CD14-positive monocyte (primary cell): ENCODE measurements around the gene NPEPL1. TPM values are rescaled to one million over a fixed set of nuclear protein-coding genes. Genes with fewer than 3 reads are reported as not detected.

ENCODE experiments used
- DNase-seq, 3 donors: peaks; one replicate each; pipeline ENCODE4 v3.0.0-alpha.2; 2011 to 2022
- H2AFZ ChIP-seq: 2 replicates; pipeline ENCODE4 v1.6.0; 2012; ENCODE audit warnings: mild to moderate bottlenecking, low read depth, low read length, inconsistent platforms; ENCODE audit not compliant: insufficient read depth, poor library complexity, severe bottlenecking
- H3K27ac ChIP-seq, 2 donors: 1 replicate in 1 of 2; 2 replicates in 1 of 2; pipeline ENCODE4 v1.5.1; 2012 to 2013; ENCODE audit warnings: low read length in 2 of 2, control low read depth in 1 of 2, inconsistent platforms in 1 of 2, low read depth in 1 of 2, mild to moderate bottlenecking in 1 of 2
- H3K27me3 ChIP-seq, 2 donors: one replicate each; pipeline versions ENCODE4 v1.6.0 to v1.6.1; 2011 to 2013; ENCODE audit warnings: low read length in 2 of 2; ENCODE audit not compliant: control insufficient read depth in 2 of 2, insufficient read depth in 2 of 2
- H3K36me3 ChIP-seq, 2 donors: replicated peaks in 1 of 2; 1 replicate in 1 of 2; 2 replicates in 1 of 2; pipeline versions ENCODE4 v1.5.1 to v1.6.1; 2012 to 2013; ENCODE audit warnings: low read length in 2 of 2, control low read depth in 1 of 2, inconsistent platforms in 1 of 2, mild to moderate bottlenecking in 1 of 2; ENCODE audit not compliant: insufficient read depth in 2 of 2, control insufficient read depth in 1 of 2
- H3K4me1 ChIP-seq, 2 donors: 1 replicate in 1 of 2; 2 replicates in 1 of 2; pipeline versions ENCODE4 v1.5.1 to v1.6.1; 2012 to 2013; ENCODE audit warnings: low read length in 2 of 2, control low read depth in 1 of 2, inconsistent platforms in 1 of 2, mild to moderate bottlenecking in 1 of 2, moderate library complexity in 1 of 2; ENCODE audit not compliant: insufficient read depth in 2 of 2, control insufficient read depth in 1 of 2
- H3K4me2 ChIP-seq: replicated peaks from 2 replicates; pipeline ENCODE3; 2012; ENCODE audit warnings: low read length, moderate library complexity, mild to moderate bottlenecking; ENCODE audit not compliant: poor library complexity, severe bottlenecking; ENCODE audit errors: extremely low read depth
- H3K4me3 ChIP-seq, 3 experiments: fragments of 200-600 bp in 1 of 3; sonication (generic) in 1 of 3; replicated peaks in 1 of 3; 1 replicate in 2 of 3; 2 replicates in 1 of 3; pipeline ENCODE4 v1.5.1; 2011 to 2013; ENCODE audit warnings: low read length in 3 of 3, mild to moderate bottlenecking in 3 of 3, control low read depth in 2 of 3, low read depth in 2 of 3, inconsistent platforms in 1 of 3, moderate library complexity in 1 of 3
- H3K79me2 ChIP-seq: 2 replicates; pipeline ENCODE4 v1.6.0; 2012; ENCODE audit warnings: mild to moderate bottlenecking, control low read depth, inconsistent platforms, low read length, moderate library complexity; ENCODE audit not compliant: insufficient read depth
- H3K9ac ChIP-seq: 2 replicates; pipeline ENCODE4 v1.6.0; 2017; ENCODE audit warnings: low read length, mild to moderate bottlenecking; ENCODE audit not compliant: insufficient read depth, poor library complexity, severe bottlenecking
- H3K9me3 ChIP-seq, 2 donors: replicated peaks in 1 of 2; 1 replicate in 1 of 2; 2 replicates in 1 of 2; pipeline versions ENCODE4 v1.5.1 to v1.6.1; 2012 to 2013; ENCODE audit warnings: low read length in 2 of 2, control low read depth in 1 of 2; ENCODE audit not compliant: control insufficient read depth in 1 of 2, insufficient read depth in 1 of 2
- H4K20me1 ChIP-seq: 2 replicates; pipeline ENCODE4 v1.6.0; 2012; ENCODE audit warnings: mild to moderate bottlenecking, low read length, control low read depth, moderate library complexity; ENCODE audit not compliant: insufficient read depth
- H3K27ac Mint-ChIP-seq, 7 donors: one replicate each; pipeline ENCODE4 v1.8.0; 2020; ENCODE audit warnings: mild to moderate bottlenecking in 7 of 7, mixed read lengths in 7 of 7, moderate library complexity in 6 of 7, inconsistent platforms in 2 of 7
- H3K27me3 Mint-ChIP-seq, 3 donors: one replicate each; pipeline ENCODE4 v1.8.0; 2021 to 2022; ENCODE audit warnings: low read depth in 3 of 3, mild to moderate bottlenecking in 3 of 3, mixed read lengths in 3 of 3, moderate library complexity in 3 of 3, inconsistent platforms in 1 of 3
- H3K36me3 Mint-ChIP-seq, 2 donors: one replicate each; pipeline ENCODE4 v1.8.0; 2020; ENCODE audit warnings: mixed read lengths in 2 of 2, inconsistent platforms in 1 of 2, mild to moderate bottlenecking in 1 of 2
- H3K4me1 Mint-ChIP-seq: one replicate; pipeline ENCODE4 v1.8.0; 2020; ENCODE audit warnings: mild to moderate bottlenecking, mixed read lengths
- H3K4me3 Mint-ChIP-seq, 2 donors: one replicate each; pipeline ENCODE4 v1.8.0; 2020; ENCODE audit warnings: mild to moderate bottlenecking in 2 of 2, mixed read lengths in 2 of 2, moderate library complexity in 1 of 2
- H3K9me3 Mint-ChIP-seq, 7 donors: one replicate each; pipeline ENCODE4 v1.8.0; 2020 to 2022; ENCODE audit warnings: mixed read lengths in 7 of 7, mild to moderate bottlenecking in 6 of 7, moderate library complexity in 6 of 7, inconsistent platforms in 2 of 7
- WGBS: methylation state at CpG from one replicate; pipeline ENCODE4 v1.1.5; 2013; ENCODE audit warnings: missing lambda C conversion rate; ENCODE audit not compliant: insufficient coverage; 5-methylcytosine and 5-hydroxymethylcytosine counted together
- intact Hi-C, 2 donors: fragments of 100-400 bp; cut with micrococcal nuclease; formaldehyde crosslinking; loops; one replicate each; pipeline versions ENCODE4 v1.15.0 to v1.15.1; 2023
- polyA plus RNA-seq, 3 donors: library from polyadenylated mRNA; depleted of rRNA in 1 of 3; unstranded in 2 of 3; stranded (reverse) in 1 of 3; fragments of 300-500 nt in 2 of 3; fragments of >200 nt in 1 of 3; fragmentation: Illumina TruSeq in 2 of 3; gene quantifications; 1 replicate in 2 of 3; 2 replicates in 1 of 3; pipeline ENCODE4 v1.2.3, GENCODE V29; 2012 to 2021
- TF ChIP-seq, protein P1 (sequence below): fragments of 200-600 bp; IDR thresholded peaks from one replicate; pipeline ENCODE4 v1.8.0; 2022; ENCODE audit warnings: antibody characterized with exemption, mild to moderate bottlenecking

The NPEPL1 gene
- polyA plus RNA-seq, 3 donors = 37.6 to 109 (median 39.6) TPM

DNA sequence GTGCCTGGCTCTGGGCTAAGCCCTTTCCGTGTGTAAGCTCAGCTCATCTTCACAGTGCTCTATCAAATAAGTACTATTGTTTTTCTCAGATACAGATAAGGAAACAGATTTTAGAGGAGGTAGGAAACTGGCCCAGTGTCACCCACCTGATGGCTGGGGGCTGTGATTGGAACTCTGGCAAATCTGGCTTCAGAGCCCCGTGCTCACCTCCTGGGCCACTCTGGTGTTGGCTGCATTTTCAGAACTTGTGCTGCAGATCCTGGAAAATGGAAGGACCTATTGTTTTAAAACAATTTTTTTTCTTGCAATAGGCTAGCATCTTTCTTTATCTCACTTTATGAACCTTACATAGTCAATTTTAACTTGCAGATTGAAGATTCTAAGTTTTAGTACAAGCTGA lies 35.8 kb upstream of the NPEPL1 start:
- H3K4me3 ChIP-seq = no peak overlapping the region
- no peaks in the 10 kb centered on the region for H3K9me3 ChIP-seq
- H3K79me2 ChIP-seq = peaks cover 97% of the 10 kb centered on the region
- Mint-ChIP-seq H3K27ac (peak overlapping the region in 3 of 7 donors; percentile 4 to 60 (median 27)), H3K9me3 (no peaks in the 10 kb centered on the region), H3K4me1 (peaks cover 39% of the 10 kb centered on the region), H3K27me3 (no peaks in the 10 kb centered on the region), H3K4me3 (no peak overlapping the region), H3K36me3 (peaks cover 27 to 38% of the 10 kb centered on the region in 2 donors)
- H3K27ac ChIP-seq = no peak overlapping the region
- 92% methylated on average over 1 of the region's 2 CpGs for WGBS
- peaks cover 15 to 55% of the 10 kb centered on the region in 2 donors for H3K36me3 ChIP-seq
- no peak for DNase-seq
- H3K4me1 ChIP-seq = peaks cover 11 to 16% of the 10 kb centered on the region in 2 donors
- H3K9ac ChIP-seq = no peak overlapping the region
- H4K20me1 ChIP-seq = peaks cover 68% of the 10 kb centered on the region
- H3K27me3 ChIP-seq = no peaks in the 10 kb centered on the region
- H2AFZ ChIP-seq = no peak overlapping the region
- intact Hi-C loops = loop anchor here (10.0 kb wide), 3 partner anchors 238 to 388 kb away; partner anchors contain the start of gene PRELID3B (in 1 of the 2)
- TF ChIP-seq, protein P1, sequence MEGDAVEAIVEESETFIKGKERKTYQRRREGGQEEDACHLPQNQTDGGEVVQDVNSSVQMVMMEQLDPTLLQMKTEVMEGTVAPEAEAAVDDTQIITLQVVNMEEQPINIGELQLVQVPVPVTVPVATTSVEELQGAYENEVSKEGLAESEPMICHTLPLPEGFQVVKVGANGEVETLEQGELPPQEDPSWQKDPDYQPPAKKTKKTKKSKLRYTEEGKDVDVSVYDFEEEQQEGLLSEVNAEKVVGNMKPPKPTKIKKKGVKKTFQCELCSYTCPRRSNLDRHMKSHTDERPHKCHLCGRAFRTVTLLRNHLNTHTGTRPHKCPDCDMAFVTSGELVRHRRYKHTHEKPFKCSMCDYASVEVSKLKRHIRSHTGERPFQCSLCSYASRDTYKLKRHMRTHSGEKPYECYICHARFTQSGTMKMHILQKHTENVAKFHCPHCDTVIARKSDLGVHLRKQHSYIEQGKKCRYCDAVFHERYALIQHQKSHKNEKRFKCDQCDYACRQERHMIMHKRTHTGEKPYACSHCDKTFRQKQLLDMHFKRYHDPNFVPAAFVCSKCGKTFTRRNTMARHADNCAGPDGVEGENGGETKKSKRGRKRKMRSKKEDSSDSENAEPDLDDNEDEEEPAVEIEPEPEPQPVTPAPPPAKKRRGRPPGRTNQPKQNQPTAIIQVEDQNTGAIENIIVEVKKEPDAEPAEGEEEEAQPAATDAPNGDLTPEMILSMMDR = no peak
- H3K4me2 ChIP-seq = no peak overlapping the region

DNA sequence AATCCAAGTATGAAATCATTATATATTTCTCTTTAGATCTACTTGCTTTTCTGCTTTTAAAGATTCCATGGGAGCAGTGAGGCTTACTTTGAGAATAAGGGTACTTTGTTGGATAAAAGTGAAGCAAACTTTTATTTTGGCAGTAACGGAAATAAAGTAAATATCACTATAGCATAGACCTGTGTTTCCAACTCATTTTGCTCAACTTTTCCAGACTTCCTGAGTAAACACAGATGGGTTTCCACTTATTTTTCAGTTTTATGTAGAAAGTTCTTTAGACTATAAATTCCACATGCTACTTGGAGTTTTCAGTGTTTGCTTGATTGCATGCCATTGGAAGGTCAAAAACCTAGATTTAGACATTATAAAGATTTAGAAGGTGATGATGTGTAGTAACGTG lies 35.3 kb upstream of the NPEPL1 start:
- Histone ChIP-seq H3K9ac (no peak overlapping the region), H3K36me3 (peaks cover 20 to 59% of the 10 kb centered on the region in 2 donors), H3K27me3 (no peaks in the 10 kb centered on the region), H3K4me2 (no peak overlapping the region), H3K4me1 (peaks cover 11 to 15% of the 10 kb centered on the region in 2 donors), H3K79me2 (peaks cover 100% of the 10 kb centered on the region), H3K4me3 (no peak overlapping the region), H3K9me3 (no peaks in the 10 kb centered on the region), H2AFZ (no peak overlapping the region), H3K27ac (peak overlapping the region in 1 of 2 donors; percentile 40), H4K20me1 (peaks cover 73% of the 10 kb centered on the region)
- no peak overlapping the region for H3K4me3 Mint-ChIP-seq
- H3K4me1 Mint-ChIP-seq = peaks cover 39% of the 10 kb centered on the region
- DNase-seq = no peak
- peaks cover 31 to 42% of the 10 kb centered on the region in 2 donors for H3K36me3 Mint-ChIP-seq
- H3K27me3 Mint-ChIP-seq = no peaks in the 10 kb centered on the region
- TF ChIP-seq, protein P1 = no peak
- WGBS = 86% methylated on average over 1 of the region's 2 CpGs
- H3K9me3 Mint-ChIP-seq = no peaks in the 10 kb centered on the region
- intact Hi-C loops = loop anchor here (10.0 kb wide), 3 partner anchors 238 to 388 kb away; partner anchors contain the start of gene PRELID3B (in 1 of the 2)
- no peak overlapping the region for H3K27ac Mint-ChIP-seq
